ENCODE results near the gene NUDT15.

NUDT15 gene

DNA sequence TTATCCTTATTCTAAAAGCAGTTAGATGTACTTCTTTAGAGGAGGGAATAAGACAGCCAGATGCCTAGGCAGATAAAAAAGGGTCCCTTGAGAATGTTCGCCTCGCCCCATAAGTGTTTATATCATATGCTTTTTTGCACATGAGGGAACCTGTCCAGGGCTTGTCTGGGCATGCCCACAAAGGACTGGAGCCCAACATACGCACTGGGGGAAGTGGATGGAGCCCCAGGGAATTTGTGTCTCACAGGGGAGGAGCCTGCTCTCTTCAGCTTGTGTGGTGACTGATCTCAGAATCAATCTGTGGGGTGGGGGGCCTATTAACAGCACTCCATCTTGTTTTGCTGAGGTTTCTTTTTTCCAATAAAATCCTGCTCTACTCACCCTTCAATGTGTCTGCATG, 34.8 kb downstream of the NUDT15 start:
- no peak overlapping the region for H3K4me3 ChIP-seq (ENCODE audit: control insufficient read depth, low read depth, low read length)
- no peak for DNase-seq (ENCODE audit: low read depth)

DNA sequence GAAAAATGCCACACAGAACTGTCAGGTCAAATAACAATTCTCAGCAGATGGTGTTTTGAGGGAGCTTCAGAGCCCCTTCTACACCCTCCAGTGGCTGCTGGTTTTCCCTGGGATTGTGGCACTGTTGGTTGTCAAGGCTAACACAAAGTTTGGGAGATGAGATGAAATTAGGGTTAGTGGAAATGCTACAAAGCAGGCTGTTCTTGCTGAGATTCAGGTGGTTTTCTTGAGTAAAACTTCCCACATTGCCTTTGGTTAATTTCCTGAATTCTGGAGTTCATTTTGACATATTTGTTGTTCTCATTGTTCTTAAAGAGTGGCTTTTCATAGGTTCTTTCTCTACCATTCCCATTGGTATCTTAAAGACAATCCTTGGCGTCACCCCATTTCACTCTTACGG, 35.3 kb downstream of the NUDT15 start:
- TF ChIP-seq, protein P1, sequence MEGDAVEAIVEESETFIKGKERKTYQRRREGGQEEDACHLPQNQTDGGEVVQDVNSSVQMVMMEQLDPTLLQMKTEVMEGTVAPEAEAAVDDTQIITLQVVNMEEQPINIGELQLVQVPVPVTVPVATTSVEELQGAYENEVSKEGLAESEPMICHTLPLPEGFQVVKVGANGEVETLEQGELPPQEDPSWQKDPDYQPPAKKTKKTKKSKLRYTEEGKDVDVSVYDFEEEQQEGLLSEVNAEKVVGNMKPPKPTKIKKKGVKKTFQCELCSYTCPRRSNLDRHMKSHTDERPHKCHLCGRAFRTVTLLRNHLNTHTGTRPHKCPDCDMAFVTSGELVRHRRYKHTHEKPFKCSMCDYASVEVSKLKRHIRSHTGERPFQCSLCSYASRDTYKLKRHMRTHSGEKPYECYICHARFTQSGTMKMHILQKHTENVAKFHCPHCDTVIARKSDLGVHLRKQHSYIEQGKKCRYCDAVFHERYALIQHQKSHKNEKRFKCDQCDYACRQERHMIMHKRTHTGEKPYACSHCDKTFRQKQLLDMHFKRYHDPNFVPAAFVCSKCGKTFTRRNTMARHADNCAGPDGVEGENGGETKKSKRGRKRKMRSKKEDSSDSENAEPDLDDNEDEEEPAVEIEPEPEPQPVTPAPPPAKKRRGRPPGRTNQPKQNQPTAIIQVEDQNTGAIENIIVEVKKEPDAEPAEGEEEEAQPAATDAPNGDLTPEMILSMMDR (IDR thresholded peaks at IDR 0.05; ENCODE audit: control insufficient read depth, insufficient read depth, low read depth, low read length, missing control alignments) = no peak
- no peak overlapping the region for H3K4me3 ChIP-seq (ENCODE audit: control insufficient read depth, low read depth, low read length)
- DNase-seq (ENCODE audit: low read depth) = no peak

More for the DNA sequence above, 34.8 kb downstream of the NUDT15 start:
- TF ChIP-seq, protein P1 (IDR thresholded peaks at IDR 0.05; ENCODE audit: control insufficient read depth, insufficient read depth, low read depth, low read length, missing control alignments) = no peak

DNA sequence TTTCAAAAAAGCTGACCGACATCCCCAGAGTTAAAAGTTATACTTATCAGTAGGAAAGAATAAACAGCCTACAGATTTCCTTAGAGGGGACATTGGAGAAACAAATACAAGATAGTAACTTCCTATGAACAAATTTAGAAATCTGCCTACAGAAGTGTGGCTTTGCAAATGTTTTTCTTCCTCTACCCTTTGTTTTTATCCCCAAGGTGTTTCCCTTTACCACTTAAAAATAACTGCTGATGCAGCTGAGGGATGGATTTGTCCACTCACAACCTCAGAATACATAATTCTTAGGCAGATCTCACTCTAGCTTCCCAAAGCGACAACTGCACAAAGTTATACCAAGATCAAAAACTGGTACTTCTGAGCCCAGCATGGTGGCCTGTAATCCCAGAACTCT, 36.5 kb downstream of the NUDT15 start:
- TF ChIP-seq, protein P1 (IDR thresholded peaks at IDR 0.05; ENCODE audit: control insufficient read depth, insufficient read depth, low read depth, low read length, missing control alignments) = no peak
- H3K4me3 ChIP-seq (ENCODE audit: control insufficient read depth, low read depth, low read length) = no peak overlapping the region
- no peak for DNase-seq (ENCODE audit: low read depth)

DNA sequence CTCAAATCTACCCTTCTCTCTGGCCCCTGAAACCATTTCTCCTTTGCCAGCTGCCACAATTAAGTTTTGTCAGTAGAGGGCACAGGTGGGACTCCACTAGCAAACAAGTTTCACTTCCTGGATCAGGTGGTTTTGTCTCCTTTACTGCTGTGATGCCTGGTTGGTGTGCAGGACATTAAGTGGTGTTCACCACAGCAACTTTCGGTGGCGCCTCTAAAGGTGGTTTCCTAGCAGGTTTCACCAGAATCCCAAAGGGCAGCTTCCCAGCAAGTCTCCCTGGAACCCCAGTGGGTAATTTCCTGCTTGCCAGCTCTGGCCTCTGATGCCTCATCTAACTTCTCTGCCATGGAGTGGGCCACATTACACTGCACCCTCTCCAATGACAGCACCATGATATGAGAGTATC, 40.7 kb downstream of the NUDT15 start:
- DNase-seq (ENCODE audit: low read depth) = no peak
- no peak overlapping the region for H3K4me3 ChIP-seq (ENCODE audit: control insufficient read depth, low read depth, low read length)
- TF ChIP-seq, protein P1 (IDR thresholded peaks at IDR 0.05; ENCODE audit: control insufficient read depth, insufficient read depth, low read depth, low read length, missing control alignments) = peak; percentile 14

DNA sequence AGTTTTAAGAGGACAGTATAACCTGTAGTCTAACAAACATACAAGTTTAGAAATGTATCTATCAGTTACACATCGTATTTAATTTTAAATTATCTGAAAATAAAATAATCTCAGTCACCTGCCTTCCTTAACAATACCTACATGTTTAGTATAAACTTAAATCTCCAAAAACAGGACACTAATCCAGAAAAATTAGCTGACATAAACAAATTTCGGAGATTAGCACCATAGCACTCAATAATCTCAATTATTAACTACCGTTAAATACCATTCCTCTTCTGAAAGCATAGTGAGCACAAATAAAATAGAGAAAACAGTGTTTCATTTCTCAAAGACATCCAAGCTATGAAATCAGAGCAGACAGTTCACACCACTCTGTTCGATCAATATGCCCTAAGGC, 44.2 kb downstream of the NUDT15 start:
- TF ChIP-seq, protein P1 (IDR thresholded peaks at IDR 0.05; ENCODE audit: control insufficient read depth, insufficient read depth, low read depth, low read length, missing control alignments) = no peak

DNA sequence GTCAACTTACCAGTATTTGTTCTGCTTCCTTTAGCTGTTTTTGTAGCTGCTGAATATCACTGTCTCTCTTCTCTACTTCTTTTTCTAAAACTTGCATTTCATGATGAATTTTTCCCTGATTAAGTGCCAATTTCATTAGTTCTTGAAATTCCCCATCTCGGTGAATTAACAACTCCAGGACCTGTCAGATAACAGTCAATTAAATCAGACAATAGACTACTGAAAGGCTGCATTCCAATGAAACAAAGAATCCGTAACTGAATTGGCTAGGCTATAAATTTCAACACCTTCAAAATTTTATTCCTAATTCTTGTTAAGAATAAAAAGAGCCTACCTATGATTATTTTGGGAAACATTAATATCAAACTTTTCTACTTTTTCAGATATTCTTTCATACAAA, 48.7 kb downstream of the NUDT15 start:
- H3K4me3 ChIP-seq (ENCODE audit: control insufficient read depth, low read depth, low read length) = no peak overlapping the region
- TF ChIP-seq, protein P1 (IDR thresholded peaks at IDR 0.05; ENCODE audit: control insufficient read depth, insufficient read depth, low read depth, low read length, missing control alignments) = no peak
- no peak for DNase-seq (ENCODE audit: low read depth)

More for the DNA sequence above, 44.2 kb downstream of the NUDT15 start:
- H3K4me3 ChIP-seq (ENCODE audit: control insufficient read depth, low read depth, low read length) = no peak overlapping the region
- no peak for DNase-seq (ENCODE audit: low read depth)

DNA sequence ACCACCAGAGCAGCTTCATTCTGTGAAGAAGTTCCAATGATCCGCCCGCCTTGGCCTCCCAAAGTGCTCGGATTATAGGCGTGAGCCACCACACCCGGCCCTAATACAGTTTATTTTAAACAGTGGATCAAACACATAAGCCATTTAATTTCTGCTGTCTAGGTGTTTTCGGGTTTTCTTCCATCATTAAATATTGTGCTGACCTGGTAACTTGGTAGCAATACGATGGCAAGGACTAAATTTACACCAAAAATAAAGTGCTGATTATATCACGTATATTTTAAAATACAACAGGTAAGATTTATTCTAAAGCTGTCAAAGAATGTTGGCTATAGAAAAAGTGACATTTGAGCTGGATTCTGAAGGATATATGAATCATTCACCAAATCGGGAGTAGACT, 56.1 kb downstream of the NUDT15 start:
- DNase-seq (ENCODE audit: low read depth) = no peak
- H3K4me3 ChIP-seq (ENCODE audit: control insufficient read depth, low read depth, low read length) = peak overlapping the region; percentile 93
- TF ChIP-seq, protein P1 (IDR thresholded peaks at IDR 0.05; ENCODE audit: control insufficient read depth, insufficient read depth, low read depth, low read length, missing control alignments) = no peak

Data from AG09309 (cell line).